Activated T-cell treated with anti-CD3 and anti-CD28 coated beads, Interleukin-2, amount 50 U/mL, for 24 hours (primary cell): ENCODE data around the gene BPGM.
"Not testable (repeated sequence)": the region's sequence is repeated elsewhere in the genome, so short reads cannot be mapped to it uniquely, and the experiment has no call there.

Source experiments
- DNase-seq: peaks from one replicate; pipeline ENCODE4 v3.0.0-alpha.2; 2020
- H3K27ac Mint-ChIP-seq: 2 replicates; pipeline ENCODE4 v1.8.0; 2020; ENCODE audit warnings: mild to moderate bottlenecking, mixed read lengths
- H3K27me3 Mint-ChIP-seq: 2 replicates; pipeline ENCODE4 v1.8.0; 2020; ENCODE audit warnings: mixed read lengths
- H3K36me3 Mint-ChIP-seq: 2 replicates; pipeline ENCODE4 v1.8.0; 2020; ENCODE audit warnings: low read depth, mixed read lengths
- H3K4me1 Mint-ChIP-seq: 2 replicates; pipeline ENCODE4 v1.8.0; 2020; ENCODE audit warnings: low read depth, mixed read lengths
- H3K4me3 Mint-ChIP-seq: 2 replicates; pipeline ENCODE4 v1.8.0; 2020; ENCODE audit warnings: mild to moderate bottlenecking, moderate library complexity, mixed read lengths
- H3K9me3 Mint-ChIP-seq: 2 replicates; pipeline ENCODE4 v1.8.0; 2020; ENCODE audit warnings: mixed read lengths

The BPGM gene

DNA sequence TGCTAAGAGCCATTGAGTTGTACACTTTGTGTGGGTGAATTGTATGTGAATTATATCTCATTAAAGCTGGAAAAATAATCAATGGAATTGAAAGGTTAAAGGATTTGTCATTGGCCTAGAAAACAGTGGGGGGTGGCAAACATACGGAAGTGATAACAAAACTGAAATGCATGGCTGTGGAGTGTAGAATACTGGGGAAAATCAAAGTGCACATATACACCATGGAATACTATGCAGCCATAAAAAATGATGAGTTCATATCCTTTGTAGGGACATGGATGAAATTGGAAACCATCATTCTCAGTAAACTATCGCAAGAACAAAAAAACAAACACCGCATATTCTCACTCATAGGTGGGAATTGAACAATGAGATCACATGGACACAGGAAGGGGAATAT, 18.4 kb downstream of the BPGM start:
- not testable (repeated sequence) for H3K9me3 Mint-ChIP-seq, H3K27me3 Mint-ChIP-seq, H3K4me3 Mint-ChIP-seq, H3K27ac Mint-ChIP-seq, DNase-seq
- Mint-ChIP-seq H3K36me3 (peaks cover 65% of the 10 kb centered on the region), H3K4me1 (peaks cover 69% of the 10 kb centered on the region)

GRCh38 chr7:134667899-134668298, 21.2 kb downstream of the BPGM start:
- peaks cover 49% of the 10 kb centered on the region for H3K36me3 Mint-ChIP-seq
- DNase-seq: no peak
- no peaks in the 10 kb centered on the region for H3K27me3 Mint-ChIP-seq
- peak overlapping the region; percentile 89 for H3K27ac Mint-ChIP-seq
- H3K9me3 Mint-ChIP-seq: peaks cover 5% of the 10 kb centered on the region
- H3K4me3 Mint-ChIP-seq: no peak overlapping the region
- H3K4me1 Mint-ChIP-seq: peaks cover 60% of the 10 kb centered on the region

GRCh38 chr7:134669388-134669787, 22.7 kb downstream of the BPGM start:
- H3K9me3 Mint-ChIP-seq: peaks cover 8% of the 10 kb centered on the region
- H3K27ac Mint-ChIP-seq: peak overlapping the region; percentile 89
- no peak for DNase-seq
- H3K4me3 Mint-ChIP-seq: peak overlapping the region; percentile 57
- H3K36me3 Mint-ChIP-seq: peaks cover 45% of the 10 kb centered on the region
- no peaks in the 10 kb centered on the region for H3K27me3 Mint-ChIP-seq
- peaks cover 58% of the 10 kb centered on the region for H3K4me1 Mint-ChIP-seq

DNA sequence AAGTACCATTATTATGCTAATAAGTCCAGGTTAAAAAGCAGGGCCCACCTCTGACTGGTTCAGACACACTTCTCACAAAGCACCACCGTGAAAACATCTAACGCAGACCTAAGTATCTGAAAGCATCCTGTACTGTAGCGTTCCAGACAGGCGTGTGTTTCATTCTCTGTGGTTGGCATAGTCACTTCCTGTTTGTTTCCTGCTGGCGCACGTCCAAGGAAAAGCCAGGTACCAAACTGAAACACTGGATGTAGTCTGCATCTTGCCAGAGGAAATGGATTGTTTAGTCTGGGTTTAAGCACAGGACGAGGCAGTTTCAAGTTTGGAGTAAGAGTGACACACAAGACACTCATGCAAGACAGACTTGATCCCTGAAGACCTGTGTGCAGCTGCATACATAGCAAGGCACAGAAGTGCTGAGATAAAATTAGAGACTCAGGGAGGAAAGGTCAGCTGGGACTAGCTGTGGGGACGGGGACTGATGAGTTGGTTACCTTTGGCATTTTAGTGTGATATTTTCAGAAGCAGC, 23.3 kb downstream of the BPGM start:
- peak overlapping the region; percentile 89 for H3K27ac Mint-ChIP-seq
- peak overlapping the region; percentile 57 for H3K4me3 Mint-ChIP-seq
- DNase-seq: peak; percentile 76
- peaks cover 45% of the 10 kb centered on the region for H3K36me3 Mint-ChIP-seq
- H3K27me3 Mint-ChIP-seq: no peaks in the 10 kb centered on the region
- H3K9me3 Mint-ChIP-seq: peaks cover 9% of the 10 kb centered on the region
- peaks cover 55% of the 10 kb centered on the region for H3K4me1 Mint-ChIP-seq

DNA sequence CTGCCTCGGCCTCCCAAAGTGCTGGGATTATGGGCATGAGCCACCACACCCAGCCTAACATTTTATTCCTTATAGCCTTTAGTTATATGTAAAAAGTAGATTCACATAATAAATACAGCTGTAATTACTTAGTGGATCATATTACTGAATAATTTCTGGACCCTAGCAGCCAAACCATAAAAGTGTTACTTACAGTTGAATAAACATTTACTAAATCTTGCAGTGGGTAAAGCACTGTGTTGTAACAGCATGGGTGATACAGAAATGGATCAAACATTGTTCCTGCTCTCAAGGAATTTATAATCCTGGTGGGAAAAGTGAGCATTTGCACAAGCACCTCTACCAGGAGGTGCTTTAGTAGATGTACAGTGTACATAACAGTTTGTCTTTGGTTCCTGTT, 25.0 kb downstream of the BPGM start:
- Mint-ChIP-seq H3K4me3 (no peak overlapping the region), H3K27ac (no peak overlapping the region), H3K36me3 (peaks cover 36% of the 10 kb centered on the region), H3K4me1 (peaks cover 59% of the 10 kb centered on the region), H3K27me3 (no peaks in the 10 kb centered on the region), H3K9me3 (peaks cover 8% of the 10 kb centered on the region)
- no peak for DNase-seq

DNA sequence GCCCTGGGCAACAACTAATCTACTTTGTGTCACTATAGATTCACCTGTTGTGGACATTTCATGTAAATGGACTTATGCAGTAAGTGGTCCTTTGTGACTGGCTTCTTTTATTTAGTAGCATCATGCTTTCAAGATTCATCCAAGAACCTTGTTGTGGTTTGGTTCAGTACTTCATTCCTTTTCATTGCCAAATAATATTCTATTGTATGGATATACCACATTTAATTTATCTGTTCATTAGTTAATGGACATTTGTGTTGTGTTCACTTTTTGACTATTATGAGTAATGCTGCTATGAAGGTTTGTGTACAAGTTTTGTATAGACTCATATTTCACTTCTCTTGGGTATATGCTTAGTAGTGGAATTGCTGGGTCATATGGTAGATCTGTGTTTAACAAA, 27.8 kb downstream of the BPGM start:
- no peaks in the 10 kb centered on the region for H3K27me3 Mint-ChIP-seq
- no peak for DNase-seq
- peaks cover 8% of the 10 kb centered on the region for H3K9me3 Mint-ChIP-seq
- H3K36me3 Mint-ChIP-seq: peaks cover 34% of the 10 kb centered on the region
- H3K27ac Mint-ChIP-seq: no peak overlapping the region
- no peak overlapping the region for H3K4me3 Mint-ChIP-seq
- peaks cover 46% of the 10 kb centered on the region for H3K4me1 Mint-ChIP-seq

GRCh38 chr7:134676743-134677142, 30.1 kb downstream of the BPGM start:
- Mint-ChIP-seq H3K27me3 (no peaks in the 10 kb centered on the region), H3K36me3 (peaks cover 48% of the 10 kb centered on the region), H3K4me1 (peaks cover 29% of the 10 kb centered on the region), H3K27ac (peak overlapping the region; percentile 5), H3K9me3 (peaks cover 8% of the 10 kb centered on the region), H3K4me3 (no peak overlapping the region)
- DNase-seq: no peak

- H3K9me3 Mint-ChIP-seq: peaks cover 8% of the 10 kb centered on the region
- H3K4me1 Mint-ChIP-seq: peaks cover 25% of the 10 kb centered on the region
- H3K27ac Mint-ChIP-seq: no peak overlapping the region
- H3K27me3 Mint-ChIP-seq: no peaks in the 10 kb centered on the region
- H3K4me3 Mint-ChIP-seq: no peak overlapping the region
- DNase-seq: no peak
- H3K36me3 Mint-ChIP-seq: peaks cover 38% of the 10 kb centered on the region
These were observed 31.5 kb downstream of the BPGM start for GRCh38 chr7:134678115-134678514.

- Mint-ChIP-seq H3K4me1 (peaks cover 25% of the 10 kb centered on the region), H3K27me3 (no peaks in the 10 kb centered on the region), H3K4me3 (no peak overlapping the region), H3K9me3 (peaks cover 8% of the 10 kb centered on the region), H3K27ac (no peak overlapping the region), H3K36me3 (peaks cover 32% of the 10 kb centered on the region)
- no peak for DNase-seq
These were observed 32.4 kb downstream of the BPGM start for GRCh38 chr7:134679006-134679405.

- Mint-ChIP-seq H3K36me3 (peaks cover 17% of the 10 kb centered on the region), H3K27ac (no peak overlapping the region), H3K4me1 (no peaks in the 10 kb centered on the region), H3K4me3 (no peak overlapping the region), H3K9me3 (no peaks in the 10 kb centered on the region), H3K27me3 (no peaks in the 10 kb centered on the region)
- DNase-seq: no peak
These were observed 37.5 kb downstream of the BPGM start for GRCh38 chr7:134684165-134684564.

- H3K4me3 Mint-ChIP-seq: no peak overlapping the region
- DNase-seq: no peak
- H3K4me1 Mint-ChIP-seq: peaks cover 3% of the 10 kb centered on the region
- H3K36me3 Mint-ChIP-seq: peaks cover 6% of the 10 kb centered on the region
- H3K9me3 Mint-ChIP-seq: no peaks in the 10 kb centered on the region
- no peak overlapping the region for H3K27ac Mint-ChIP-seq
- no peaks in the 10 kb centered on the region for H3K27me3 Mint-ChIP-seq
These were observed 38.6 kb downstream of the BPGM start for GRCh38 chr7:134685250-134685649.

DNA sequence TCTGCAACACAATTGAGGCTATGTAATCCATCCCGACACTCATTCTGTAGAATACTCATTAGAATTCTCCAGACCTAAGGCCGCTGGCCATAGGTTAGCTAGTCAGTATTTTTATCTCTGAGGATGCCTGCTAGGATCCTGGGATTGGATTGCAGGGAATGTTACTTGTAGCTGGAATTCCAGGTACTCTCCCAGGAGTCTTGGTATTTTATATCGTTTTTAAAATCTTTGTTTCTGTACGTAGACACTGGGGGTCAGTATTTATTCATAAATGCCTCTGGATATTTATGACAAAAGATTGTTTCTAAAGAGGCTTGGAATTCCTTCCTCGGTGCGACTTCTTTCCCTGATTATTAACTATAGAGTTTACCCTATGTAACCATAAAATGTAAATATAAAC, 40.1 kb downstream of the BPGM start:
- Mint-ChIP-seq H3K9me3 (no peaks in the 10 kb centered on the region), H3K36me3 (no peaks in the 10 kb centered on the region), H3K27ac (no peak overlapping the region), H3K4me1 (peaks cover 7% of the 10 kb centered on the region), H3K27me3 (no peaks in the 10 kb centered on the region), H3K4me3 (no peak overlapping the region)
- no peak for DNase-seq

GRCh38 chr7:134689550-134689949, 42.9 kb downstream of the BPGM start:
- H3K27ac Mint-ChIP-seq, H3K27me3 Mint-ChIP-seq, H3K9me3 Mint-ChIP-seq, DNase-seq, H3K36me3 Mint-ChIP-seq, H3K4me3 Mint-ChIP-seq: not testable (repeated sequence)
- peaks cover 22% of the 10 kb centered on the region for H3K4me1 Mint-ChIP-seq

GRCh38 chr7:134690016-134690415, 43.4 kb downstream of the BPGM start:
- Mint-ChIP-seq H3K4me3 (no peak overlapping the region), H3K36me3 (no peaks in the 10 kb centered on the region), H3K4me1 (peaks cover 22% of the 10 kb centered on the region), H3K9me3 (no peaks in the 10 kb centered on the region), H3K27me3 (no peaks in the 10 kb centered on the region), H3K27ac (no peak overlapping the region)
- no peak for DNase-seq

DNA sequence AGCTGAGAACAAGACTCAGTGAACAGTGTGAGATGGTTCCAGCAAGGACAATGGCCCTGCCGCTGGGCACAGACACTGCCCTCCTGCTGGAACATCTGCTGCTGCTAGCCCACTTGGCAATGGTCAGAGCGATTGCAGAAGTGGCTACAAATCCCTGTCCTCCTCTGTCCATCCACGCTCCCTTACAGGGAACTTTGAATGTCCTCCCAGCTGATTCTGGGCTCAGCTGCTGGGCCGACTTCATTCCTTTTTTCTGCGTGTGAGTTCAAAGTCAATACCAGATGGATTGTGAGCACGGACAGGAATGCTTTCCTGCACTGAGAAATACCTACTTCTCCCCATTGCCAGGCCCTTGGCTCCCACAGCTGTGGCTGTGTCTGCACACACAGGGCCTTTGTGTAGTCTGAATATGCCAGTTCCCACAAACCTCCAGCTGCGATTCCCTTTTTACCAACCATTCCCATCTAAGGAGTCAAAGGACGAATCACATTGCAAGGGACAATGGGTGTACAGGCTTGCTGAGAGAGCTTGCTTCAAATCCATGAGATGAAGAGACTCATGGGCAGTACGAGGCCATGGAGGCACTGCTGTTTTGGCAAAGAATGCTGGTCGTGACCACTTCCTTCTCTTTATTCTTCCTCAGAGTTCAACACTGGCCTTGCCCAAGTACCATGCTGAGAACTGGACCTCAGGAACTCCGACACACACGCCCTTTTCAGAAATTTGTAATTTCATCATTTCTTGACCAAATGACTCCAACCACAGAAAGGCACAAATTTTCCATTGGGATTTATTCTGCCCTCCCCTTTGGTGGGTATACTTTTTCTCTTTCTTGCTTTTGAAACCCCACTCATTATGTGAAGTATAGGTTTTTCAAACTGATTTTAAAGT, 44.2 kb downstream of the BPGM start:
- DNase-seq: no peak
- H3K4me1 Mint-ChIP-seq: peaks cover 22% of the 10 kb centered on the region
- no peaks in the 10 kb centered on the region for H3K9me3 Mint-ChIP-seq
- no peaks in the 10 kb centered on the region for H3K27me3 Mint-ChIP-seq
- H3K36me3 Mint-ChIP-seq: no peaks in the 10 kb centered on the region
- H3K27ac Mint-ChIP-seq: no peak overlapping the region
- no peak overlapping the region for H3K4me3 Mint-ChIP-seq
